Endothelial cell of umbilical vein (primary cell): ENCODE data around the gene POU2AF1. TPM values are rescaled to one million over a fixed set of nuclear protein-coding genes. Genes with fewer than 3 reads are reported as not detected.

Source experiments
- BruUV-seq: library from RNA; stranded (reverse); fragments of 400-500 nt; replicated peaks from 2 replicates; lab custom pipeline; 2021; lab: Mats Ljungman, UMichigan
- CTCF ChIA-PET: fragments of 300-600, 350-600 bp; sonication (Branson Sonifier 250); formaldehyde crosslinking; loops from one replicate; lab custom pipeline; 2021; ENCODE audit warnings: antibody characterized with exemption, inconsistent platforms; lab: Charles Lee
- POLR2A ChIA-PET: fragments of 300-600, 350-600 bp; sonication (Branson Sonifier 250); formaldehyde crosslinking; loops from one replicate; lab custom pipeline; 2021; ENCODE audit warnings: antibody characterized with exemption, inconsistent platforms; lab: Charles Lee
- DNase-seq: peaks from one replicate; pipeline ENCODE4 v3.0.0-alpha.2; 2011; ENCODE audit warnings: low read depth, low spot score
- FAIRE-seq: peaks from 2 replicates; lab custom pipeline; 2011; peaks lifted over from hg19 to GRCh38; lab: Jason Lieb, UNC
- H2AFZ ChIP-seq: 2 replicates; pipeline ENCODE4 v1.6.0; 2012; ENCODE audit warnings: low read depth, low read length, control low read depth, inconsistent platforms
- H3K27ac ChIP-seq: 2 replicates; pipeline ENCODE4 v1.5.1; 2011; ENCODE audit warnings: low read depth, mild to moderate bottlenecking, control low read depth, low read length, moderate library complexity; ENCODE audit not compliant: insufficient read depth
- H3K27me3 ChIP-seq, 2 experiments: 2 replicates each; pipeline versions ENCODE4 v1.6.0 to v1.6.1; 2011; ENCODE audit warnings: low read length in 2 of 2, mixed read lengths in 1 of 2; ENCODE audit not compliant: control insufficient read depth in 2 of 2, insufficient read depth in 2 of 2
- H3K36me3 ChIP-seq, 2 experiments: 2 replicates in 1 of 2; 3 replicates in 1 of 2; pipeline ENCODE4 v1.5.1; 2011; ENCODE audit warnings: low read length in 2 of 2, mild to moderate bottlenecking in 1 of 2, moderate library complexity in 1 of 2; ENCODE audit not compliant: control insufficient read depth in 2 of 2, insufficient read depth in 2 of 2; ENCODE audit errors: extremely low read depth in 1 of 2
- H3K4me1 ChIP-seq: 3 replicates; pipeline ENCODE4 v1.5.1; 2011; ENCODE audit warnings: mild to moderate bottlenecking, low read length; ENCODE audit not compliant: control insufficient read depth, insufficient read depth; ENCODE audit errors: extremely low read depth
- H3K4me2 ChIP-seq: 2 replicates; pipeline ENCODE4 v1.6.1; 2011; ENCODE audit warnings: low read length, control low read depth, mixed read lengths; ENCODE audit not compliant: insufficient read depth
- H3K4me3 ChIP-seq, 3 experiments: fragments of 200-600 bp in 1 of 3; sonication (generic), shearing (Covaris generic) in 1 of 3; replicated peaks in 1 of 3; 2 replicates each; pipeline ENCODE4 v1.5.1; 2011 to 2016; ENCODE audit warnings: control low read depth in 3 of 3, low read length in 3 of 3, mild to moderate bottlenecking in 2 of 3, inconsistent platforms in 1 of 3, low read depth in 1 of 3, moderate library complexity in 1 of 3; ENCODE audit not compliant: insufficient read depth in 1 of 3
- H3K79me2 ChIP-seq: 2 replicates; pipeline ENCODE4 v1.6.0; 2012; ENCODE audit warnings: low read length, inconsistent platforms; ENCODE audit not compliant: control insufficient read depth, insufficient read depth
- H3K9ac ChIP-seq: replicated peaks from 2 replicates; pipeline ENCODE3; 2011; ENCODE audit warnings: low read length, control low read depth; ENCODE audit not compliant: insufficient read depth; ENCODE audit errors: extremely low read depth
- H3K9me1 ChIP-seq: replicated peaks from 3 replicates; pipeline ENCODE4 v1.6.0; 2011; ENCODE audit warnings: mild to moderate bottlenecking, low read length; ENCODE audit not compliant: control insufficient read depth, insufficient read depth; ENCODE audit errors: extremely low read depth
- H3K9me3 ChIP-seq: replicated peaks from 2 replicates; pipeline ENCODE4 v1.5.1; 2012; ENCODE audit warnings: low read length, inconsistent platforms; ENCODE audit not compliant: control insufficient read depth, insufficient read depth
- H4K20me1 ChIP-seq: replicated peaks from 2 replicates; pipeline ENCODE3; 2011; ENCODE audit warnings: mild to moderate bottlenecking, low read length; ENCODE audit not compliant: control insufficient read depth, insufficient read depth; ENCODE audit errors: extremely low read depth
- CTCF ChIP-seq, 2 donors: IDR thresholded peaks; 1 replicate in 1 of 2; 2 replicates in 1 of 2; pipeline ENCODE4 v1.5.1; 2011; ENCODE audit warnings: low read length in 2 of 2, mild to moderate bottlenecking in 2 of 2, moderate library complexity in 2 of 2, control low read depth in 1 of 2, inconsistent platforms in 1 of 2, low read depth in 1 of 2; ENCODE audit not compliant: insufficient read depth in 1 of 2; ENCODE audit errors: extremely low read depth in 1 of 2
- EZH2 ChIP-seq: IDR thresholded peaks from 2 replicates; pipeline ENCODE4 v1.6.1; 2012; ENCODE audit warnings: borderline replicate concordance, low read depth, mild to moderate bottlenecking, moderate library complexity, low read length, inconsistent platforms; ENCODE audit not compliant: severe bottlenecking
- FOS ChIP-seq: IDR thresholded peaks from 2 replicates; pipeline ENCODE4 v1.6.1; 2011; ENCODE audit warnings: mild to moderate bottlenecking, low read length, moderate library complexity, borderline replicate concordance; ENCODE audit not compliant: insufficient read depth
- GATA2 ChIP-seq: IDR thresholded peaks from 2 replicates; pipeline ENCODE4 v1.7.0; 2011; ENCODE audit warnings: low read depth, mild to moderate bottlenecking, moderate library complexity, mixed read lengths, low read length; ENCODE audit not compliant: insufficient read length, insufficient read depth
- JUN ChIP-seq: IDR thresholded peaks from 2 replicates; pipeline ENCODE4 v1.6.1; 2011; ENCODE audit warnings: borderline replicate concordance, low read depth; ENCODE audit not compliant: insufficient read length, insufficient read depth
- MAX ChIP-seq: IDR thresholded peaks from 2 replicates; pipeline ENCODE4 v1.6.1; 2011; ENCODE audit not compliant: insufficient read depth, insufficient read length
- MYC ChIP-seq: IDR thresholded peaks from one replicate; pipeline ENCODE4 v1.6.1; 2011; ENCODE audit warnings: mild to moderate bottlenecking, low read depth, low read length
- POLR2A ChIP-seq: IDR thresholded peaks from 2 replicates; pipeline ENCODE4 v1.6.1; 2012; ENCODE audit warnings: low read depth, mild to moderate bottlenecking, control low read depth, low read length
- POLR2AphosphoS5 ChIP-seq: IDR thresholded peaks from 2 replicates; pipeline ENCODE4 v1.6.1; 2012; ENCODE audit warnings: low read depth, mild to moderate bottlenecking, control low read depth, low read length, moderate library complexity; ENCODE audit not compliant: insufficient read depth
- dilution Hi-C: fragments of 300-500 bp; cut with MboI; formaldehyde crosslinking; loops from one replicate; pipeline ENCODE4 v1.15.0; 2019; ENCODE audit warnings: low sequenced_read_pairs; ENCODE audit not compliant: extremely low pct_ligation_motif_present
- intact Hi-C: fragments of 100-400 bp; cut with micrococcal nuclease; formaldehyde crosslinking; loops from one replicate; pipeline ENCODE4 v1.10.0; 2022
- polyA plus RNA-seq, 4 experiments: library from polyadenylated mRNA; depleted of rRNA in 3 of 4; stranded (reverse) in 3 of 4; unstranded in 1 of 4; fragments of >200 nt; gene quantifications; 2 replicates each; pipeline versions ENCODE4 v1.2.1 to v1.2.3, GENCODE V29; 2011 to 2012; ENCODE audit warnings: missing spikeins in 1 of 4
- total RNA-seq: library from RNA; stranded (reverse); gene quantifications from 2 replicates; pipeline ENCODE4 v1.2.3, GENCODE V29; 2021

The POU2AF1 gene
- total and polyA plus RNA-seq, 2 donors (not counting 3 experiments of a cell fraction or from before 2014, with no cell fraction given), result not detected

- CTCF ChIA-PET, result no interaction called here
- POLR2A ChIA-PET, result no interaction called here
- Histone ChIP-seq H3K4me1 (no peaks in the 10 kb centered on the region), H2AFZ (no peak overlapping the region), H3K4me2 (no peak overlapping the region), H3K27ac (no peak overlapping the region), H4K20me1 (no peaks in the 10 kb centered on the region), H3K36me3 (no peaks in the 10 kb centered on the region), H3K9ac (no peak overlapping the region), H3K79me2 (no peaks in the 10 kb centered on the region), H3K9me3 (no peaks in the 10 kb centered on the region), H3K27me3 (no peaks in the 10 kb centered on the region), H3K4me3 (no peak overlapping the region), H3K9me1 (no peaks in the 10 kb centered on the region)
- dilution Hi-C loops, result no loop called here
- no peak for TF ChIP-seq GATA2
- no peak for TF ChIP-seq CTCF (IDR thresholded peaks at IDR 0.05; ENCODE audit: extremely low read depth in 1 of 2, insufficient read depth in 1 of 2, low read depth in 1 of 2, low read length in 2 of 2)
- no peak for TF ChIP-seq POLR2AphosphoS5
- no peak for TF ChIP-seq MAX
- no peak for TF ChIP-seq JUN
- no peak for TF ChIP-seq FOS
- no peak for TF ChIP-seq POLR2A
- no peak for TF ChIP-seq MYC
- TF ChIP-seq EZH2, result no peak
- FAIRE-seq (no peak), DNase-seq (no peak)
- intact Hi-C loops, result no loop called here
- no TSS peak for BruUV-seq
Observed at GRCh38 chr11:111386611-111387150, 7.6 kb upstream of the POU2AF1 start.
